Activated CD8-positive, alpha-beta memory T cell treated with anti-CD3 and anti-CD28 coated beads, Interleukin-2, amount 10 ng/mL, durations not matched to agents 7 days and 5 days (primary cell): ENCODE data around the gene OVAAL. TPM values are rescaled to one million over a fixed set of nuclear protein-coding genes. Genes with fewer than 3 reads are reported as not detected.
A peak's percentile ranks its signal among the peaks of the same experiment; 100 is the strongest.

Experiments
- ATAC-seq: fragments of 150-1000 bp; cut with Tn5 transposase; one replicate; pipeline ENCODE4 v1.10.0; 2021; ENCODE audit warnings: moderate library complexity
- CTCF ChIA-PET: fragments of 350-600 bp; sonication (Branson Sonifier 250); formaldehyde crosslinking; loops from one replicate; lab custom pipeline; 2021; ENCODE audit warnings: antibody characterized with exemption; lab: Charles Lee
- DNase-seq: peaks from one replicate; pipeline ENCODE4 v3.0.0-alpha.2; 2020
- H3K27ac Mint-ChIP-seq: one replicate; pipeline ENCODE4 v1.8.0; 2021; ENCODE audit warnings: mild to moderate bottlenecking, mixed read lengths
- H3K27me3 Mint-ChIP-seq: one replicate; pipeline ENCODE4 v1.8.0; 2021; ENCODE audit warnings: mixed read lengths
- H3K36me3 Mint-ChIP-seq: one replicate; pipeline ENCODE4 v1.8.0; 2021; ENCODE audit warnings: mild to moderate bottlenecking, mixed read lengths
- H3K4me1 Mint-ChIP-seq: one replicate; pipeline ENCODE4 v1.8.0; 2021; ENCODE audit warnings: mixed read lengths
- H3K4me3 Mint-ChIP-seq: one replicate; pipeline ENCODE4 v1.8.0; 2021; ENCODE audit warnings: mild to moderate bottlenecking, moderate library complexity, mixed read lengths
- H3K9me3 Mint-ChIP-seq: one replicate; pipeline ENCODE4 v1.8.0; 2022; ENCODE audit warnings: low read depth, mixed read lengths
- total RNA-seq, 2 experiments: library from RNA; stranded (reverse); gene quantifications; one replicate each; pipeline ENCODE4 v1.2.3, GENCODE V29; 2021

OVAAL gene
- total RNA-seq, 2 experiments from 2014 or later: not detected

GRCh38 chr1:180528868-180529470 lies 29.8 kb upstream of the OVAAL start:
- no peak overlapping the region for H3K27ac Mint-ChIP-seq
- DNase-seq (no peak), ATAC-seq (no peak)
- H3K27me3 Mint-ChIP-seq: peaks cover 4% of the 10 kb centered on the region
- CTCF ChIA-PET: interaction anchor here (0.7 to 1.9 kb wide), 3 partner anchors 332 to 637 kb away, joined by 3 to 9 read pairs (median 3); no protein-coding TSS in a partner anchor
- H3K9me3 Mint-ChIP-seq: no peaks in the 10 kb centered on the region
- H3K4me3 Mint-ChIP-seq: no peak overlapping the region
- peaks cover 2% of the 10 kb centered on the region for H3K4me1 Mint-ChIP-seq
- no peaks in the 10 kb centered on the region for H3K36me3 Mint-ChIP-seq

- H3K4me1 Mint-ChIP-seq: peaks cover 2% of the 10 kb centered on the region
- peaks cover 10% of the 10 kb centered on the region for H3K27me3 Mint-ChIP-seq
- DNase-seq (no peak), ATAC-seq (no peak)
- no peak overlapping the region for H3K27ac Mint-ChIP-seq
- H3K9me3 Mint-ChIP-seq: no peaks in the 10 kb centered on the region
- no peaks in the 10 kb centered on the region for H3K36me3 Mint-ChIP-seq
- no peak overlapping the region for H3K4me3 Mint-ChIP-seq
- CTCF ChIA-PET: interaction anchor here (0.7 kb wide), 1 partner anchor 307 kb away, joined by 3 read pairs; no protein-coding TSS in a partner anchor
Observed at GRCh38 chr1:180530501-180530900, 28.3 kb upstream of the OVAAL start.

- H3K4me1 Mint-ChIP-seq: no peaks in the 10 kb centered on the region
- CTCF ChIA-PET: interaction anchor here (1.0 to 9.3 kb wide), 6 partner anchors 16 to 349 kb away, joined by 3 to 78 read pairs (median 4); partner anchors contain the start of gene ACBD6
- H3K27ac Mint-ChIP-seq: no peak overlapping the region
- no peaks in the 10 kb centered on the region for H3K36me3 Mint-ChIP-seq
- ATAC-seq: no peak
- no peaks in the 10 kb centered on the region for H3K9me3 Mint-ChIP-seq
- H3K4me3 Mint-ChIP-seq: no peak overlapping the region
- DNase-seq: no peak
- peaks cover 27% of the 10 kb centered on the region for H3K27me3 Mint-ChIP-seq
Observed at GRCh38 chr1:180532854-180533253, 25.9 kb upstream of the OVAAL start.

- DNase-seq (peak; percentile 78), ATAC-seq (peak; percentile 70)
- Mint-ChIP-seq H3K4me3 (no peak overlapping the region), H3K27ac (no peak overlapping the region), H3K36me3 (no peaks in the 10 kb centered on the region), H3K27me3 (peaks cover 30% of the 10 kb centered on the region), H3K4me1 (no peaks in the 10 kb centered on the region), H3K9me3 (no peaks in the 10 kb centered on the region)
- CTCF ChIA-PET: interaction anchor here (1.0 to 9.3 kb wide), 6 partner anchors 17 to 348 kb away, joined by 3 to 78 read pairs (median 4); partner anchors contain the start of gene ACBD6
Observed at GRCh38 chr1:180533266-180533987, 25.3 kb upstream of the OVAAL start.

- no peak for DNase-seq
- CTCF ChIA-PET: interaction anchor here (1.4 to 9.3 kb wide), 4 partner anchors 17 to 328 kb away, joined by 3 to 78 read pairs (median 8); partner anchors contain the start of gene ACBD6
- no peaks in the 10 kb centered on the region for H3K4me1 Mint-ChIP-seq
- H3K9me3 Mint-ChIP-seq: no peaks in the 10 kb centered on the region
- ATAC-seq: no peak
- peaks cover 30% of the 10 kb centered on the region for H3K27me3 Mint-ChIP-seq
- no peaks in the 10 kb centered on the region for H3K36me3 Mint-ChIP-seq
- no peak overlapping the region for H3K27ac Mint-ChIP-seq
- H3K4me3 Mint-ChIP-seq: no peak overlapping the region
Observed at GRCh38 chr1:180534214-180534613, 24.6 kb upstream of the OVAAL start.

- DNase-seq (no peak), ATAC-seq (no peak)
- Mint-ChIP-seq H3K9me3 (no peaks in the 10 kb centered on the region), H3K36me3 (no peaks in the 10 kb centered on the region), H3K27ac (no peak overlapping the region), H3K4me1 (no peaks in the 10 kb centered on the region), H3K27me3 (peaks cover 27% of the 10 kb centered on the region), H3K4me3 (no peak overlapping the region)
- CTCF ChIA-PET: interaction anchor here (1.0 to 9.3 kb wide), 2 partner anchors 327 to 330 kb away, joined by 4 to 78 read pairs; no protein-coding TSS in a partner anchor
Observed at GRCh38 chr1:180535418-180535999, 23.3 kb upstream of the OVAAL start.

GRCh38 chr1:180536821-180537372 lies 21.9 kb upstream of the OVAAL start:
- CTCF ChIA-PET: interaction anchor here (1.8 to 9.3 kb wide), 2 partner anchors 21 to 325 kb away, joined by 5 to 78 read pairs; no protein-coding TSS in a partner anchor
- Mint-ChIP-seq H3K4me3 (no peak overlapping the region), H3K27ac (no peak overlapping the region), H3K36me3 (no peaks in the 10 kb centered on the region), H3K27me3 (peaks cover 28% of the 10 kb centered on the region), H3K4me1 (no peaks in the 10 kb centered on the region), H3K9me3 (no peaks in the 10 kb centered on the region)
- no peak for ATAC-seq
- DNase-seq: no peak

GRCh38 chr1:180539136-180539535 lies 19.6 kb upstream of the OVAAL start:
- no peaks in the 10 kb centered on the region for H3K4me1 Mint-ChIP-seq
- CTCF ChIA-PET: interaction anchor here (9.3 kb wide), 1 partner anchor 323 kb away, joined by 78 read pairs; no protein-coding TSS in a partner anchor
- H3K36me3 Mint-ChIP-seq: no peaks in the 10 kb centered on the region
- H3K27me3 Mint-ChIP-seq: peaks cover 30% of the 10 kb centered on the region
- no peak overlapping the region for H3K4me3 Mint-ChIP-seq
- DNase-seq (no peak), ATAC-seq (no peak)
- no peaks in the 10 kb centered on the region for H3K9me3 Mint-ChIP-seq
- H3K27ac Mint-ChIP-seq: no peak overlapping the region

- CTCF ChIA-PET: interaction anchor here (9.3 kb wide), 1 partner anchor 321 kb away, joined by 78 read pairs; no protein-coding TSS in a partner anchor
- Mint-ChIP-seq H3K27me3 (peaks cover 19% of the 10 kb centered on the region), H3K27ac (no peak overlapping the region), H3K9me3 (no peaks in the 10 kb centered on the region), H3K36me3 (no peaks in the 10 kb centered on the region), H3K4me1 (no peaks in the 10 kb centered on the region), H3K4me3 (no peak overlapping the region)
- no peak for ATAC-seq
- DNase-seq: no peak
Observed at GRCh38 chr1:180540697-180541594, 17.8 kb upstream of the OVAAL start.

- H3K9me3 Mint-ChIP-seq: no peaks in the 10 kb centered on the region
- CTCF ChIA-PET: no interaction called here
- no peak for ATAC-seq
- peaks cover 10% of the 10 kb centered on the region for H3K27me3 Mint-ChIP-seq
- no peak overlapping the region for H3K27ac Mint-ChIP-seq
- H3K36me3 Mint-ChIP-seq: no peaks in the 10 kb centered on the region
- no peak for DNase-seq
- no peaks in the 10 kb centered on the region for H3K4me1 Mint-ChIP-seq
- no peak overlapping the region for H3K4me3 Mint-ChIP-seq
Observed at GRCh38 chr1:180542113-180542837, 16.5 kb upstream of the OVAAL start.

GRCh38 chr1:180542838-180543145 lies 16.0 kb upstream of the OVAAL start:
- Mint-ChIP-seq H3K9me3 (no peaks in the 10 kb centered on the region), H3K36me3 (no peaks in the 10 kb centered on the region), H3K4me3 (no peak overlapping the region), H3K27me3 (peaks cover 8% of the 10 kb centered on the region), H3K27ac (no peak overlapping the region), H3K4me1 (no peaks in the 10 kb centered on the region)
- no peak for DNase-seq
- no peak for ATAC-seq
- CTCF ChIA-PET: no interaction called here

GRCh38 chr1:180544050-180544449 lies 14.7 kb upstream of the OVAAL start:
- no peaks in the 10 kb centered on the region for H3K9me3 Mint-ChIP-seq
- no peaks in the 10 kb centered on the region for H3K4me1 Mint-ChIP-seq
- DNase-seq: no peak
- H3K4me3 Mint-ChIP-seq: no peak overlapping the region
- CTCF ChIA-PET: no interaction called here
- H3K27me3 Mint-ChIP-seq: peaks cover 3% of the 10 kb centered on the region
- H3K27ac Mint-ChIP-seq: no peak overlapping the region
- no peak for ATAC-seq
- H3K36me3 Mint-ChIP-seq: no peaks in the 10 kb centered on the region
